ENCODE results near the gene ST7. TPM values are rescaled to one million over a fixed set of nuclear protein-coding genes. Genes with fewer than 3 reads are reported as not detected.
A peak's percentile ranks its signal among the peaks of the same experiment; 100 is the strongest.

The ST7 gene
- total RNA-seq, 1 experiment from 2014 or later, result 26.8 TPM

DNA sequence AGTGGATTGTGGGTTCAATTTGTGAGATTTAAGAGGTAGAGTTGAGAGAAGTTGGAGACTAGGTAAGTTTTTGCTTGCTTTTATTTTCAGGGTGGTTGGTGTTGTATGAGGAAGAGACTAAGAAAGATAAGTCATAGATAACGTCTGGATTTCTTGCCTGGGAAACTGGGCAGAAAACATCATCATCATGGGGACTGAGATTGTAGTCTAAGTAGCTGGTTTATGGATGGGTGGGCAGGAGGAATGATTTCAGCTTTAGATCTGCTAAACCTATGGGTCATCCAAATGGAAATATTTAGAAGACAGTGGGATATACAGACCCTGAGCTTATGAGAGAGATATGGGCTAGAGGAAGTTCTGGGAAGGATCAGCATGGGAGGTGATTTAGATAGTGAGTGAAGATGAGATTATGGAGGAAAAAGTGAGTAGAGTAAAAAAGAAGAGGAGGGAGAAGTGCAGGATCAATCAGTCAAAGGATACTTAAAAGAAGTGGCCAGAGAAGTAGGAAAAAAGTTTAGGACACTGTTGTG, 199.8 kb downstream of the ST7 start:
- DNase-seq (ENCODE audit: low read depth), result no peak

DNA sequence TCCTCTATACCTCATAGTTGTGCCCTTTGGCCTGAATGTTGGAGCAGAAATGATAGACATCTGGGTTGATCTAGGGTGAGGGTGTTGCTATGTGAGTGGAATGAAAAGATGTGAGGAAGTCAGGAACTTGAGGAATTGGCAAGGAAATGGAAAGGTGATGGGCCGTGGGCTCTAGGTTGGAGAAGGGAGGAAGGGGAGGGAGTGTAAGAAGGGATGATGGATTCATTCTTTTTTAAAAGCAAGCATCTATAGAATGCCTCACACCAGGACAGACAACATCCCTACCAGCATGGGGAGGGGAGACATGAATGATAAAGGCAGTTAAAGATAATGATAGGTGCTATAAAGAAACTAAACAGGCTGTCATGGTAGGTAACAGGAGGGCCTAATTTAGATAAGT, 201.4 kb downstream of the ST7 start:
- DNase-seq (ENCODE audit: low read depth), result no peak

DNA sequence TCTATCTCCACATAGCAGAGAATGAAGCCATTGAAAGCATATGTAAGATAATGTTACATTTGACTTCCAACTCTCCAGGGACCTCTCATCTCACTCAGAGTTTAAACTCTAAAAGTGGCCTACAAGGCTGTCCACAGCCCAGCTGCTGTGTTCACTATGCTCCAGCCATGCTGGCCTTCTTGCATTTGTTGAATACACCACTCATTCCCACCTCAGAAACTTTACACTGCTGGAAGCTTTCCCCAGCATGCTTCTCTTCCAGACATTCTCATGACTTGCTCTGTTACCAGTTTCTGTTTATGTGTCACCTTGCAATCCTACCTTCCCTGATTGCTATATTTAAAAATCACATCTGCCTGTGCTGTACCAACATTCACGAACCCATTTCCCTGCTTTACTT, 202.4 kb downstream of the ST7 start:
- DNase-seq (ENCODE audit: low read depth), result no peak

DNA sequence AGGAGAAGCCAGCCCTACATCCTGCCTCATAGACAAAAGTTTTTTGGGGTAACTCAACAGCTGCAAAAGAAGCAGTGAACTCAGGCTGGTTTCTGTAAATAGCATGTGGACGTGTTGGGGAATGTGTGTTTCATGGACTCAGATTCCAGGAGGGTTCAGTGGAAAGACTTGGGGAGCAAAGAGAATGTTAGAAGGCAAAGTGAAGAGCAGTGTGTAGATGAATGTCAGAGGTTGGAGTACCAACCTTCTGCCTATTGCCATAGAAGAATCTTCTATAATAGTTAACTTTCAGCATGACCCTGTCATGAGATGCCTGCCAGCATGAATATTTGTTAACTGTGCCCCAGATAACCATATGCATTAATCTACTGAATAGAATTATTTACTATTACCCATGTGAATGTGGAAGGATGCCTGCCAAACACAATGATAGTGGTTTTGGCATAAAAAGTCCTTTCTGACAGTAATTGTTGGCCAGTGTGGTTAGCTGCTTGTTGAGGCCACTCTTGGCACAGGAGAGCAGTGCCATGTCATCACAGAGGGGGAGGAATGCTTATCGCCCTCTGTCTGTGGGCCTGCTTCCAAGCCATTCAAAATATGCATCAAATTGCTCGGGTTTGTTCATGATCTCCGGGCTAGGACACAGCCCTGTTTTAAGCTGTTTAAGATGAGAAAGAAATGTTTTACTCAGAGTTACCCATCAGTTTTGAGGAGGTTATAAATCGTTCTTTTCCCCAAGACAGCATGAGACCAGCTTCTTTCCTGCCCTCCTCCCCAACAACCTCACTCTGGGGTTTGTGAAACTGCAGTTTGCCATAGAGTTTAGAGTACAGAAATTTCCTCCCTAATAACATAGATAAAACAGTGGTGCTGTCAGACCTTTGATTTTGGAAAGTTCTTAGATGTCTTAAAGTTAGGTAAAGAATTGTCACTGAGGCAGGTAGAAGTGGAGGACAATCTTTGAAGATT, 204.2 kb downstream of the ST7 start:
- peak; percentile 95 for DNase-seq (ENCODE audit: low read depth)

DNA sequence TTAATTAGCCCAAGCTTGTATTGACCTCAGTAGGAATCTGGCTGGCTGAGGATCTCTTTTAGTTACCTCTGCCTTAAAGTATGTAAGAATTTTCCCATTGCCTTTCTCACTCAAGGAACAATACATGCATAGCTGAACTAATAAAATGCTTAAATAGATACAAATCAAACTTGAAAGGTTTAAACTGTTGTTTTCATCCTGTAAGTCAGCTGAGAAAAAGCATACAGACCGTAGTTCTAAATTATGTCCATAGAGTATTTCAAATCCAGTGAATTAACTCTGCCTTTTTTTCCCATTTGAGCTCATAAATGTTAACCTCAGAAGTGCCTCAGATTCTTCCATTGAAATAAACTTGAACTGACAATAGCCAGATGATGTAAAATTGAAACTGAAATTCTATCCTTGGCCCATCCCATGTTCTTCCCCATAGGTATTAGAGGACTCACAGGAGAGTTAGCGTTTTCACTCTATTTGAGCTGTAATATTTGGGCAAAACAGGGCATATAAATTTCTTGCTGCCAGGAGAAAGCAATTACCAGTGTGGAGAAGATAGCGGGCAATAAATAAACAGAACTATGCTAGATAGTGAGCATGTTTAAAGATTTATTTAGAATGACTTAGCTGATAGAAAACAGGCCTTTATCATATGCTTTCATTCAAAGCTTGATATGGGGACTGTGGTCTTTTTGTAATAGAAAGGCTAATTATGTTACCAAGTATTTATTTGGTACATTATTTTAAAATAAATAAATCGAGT, 205.8 kb downstream of the ST7 start:
- no peak for DNase-seq (ENCODE audit: low read depth)

DNA sequence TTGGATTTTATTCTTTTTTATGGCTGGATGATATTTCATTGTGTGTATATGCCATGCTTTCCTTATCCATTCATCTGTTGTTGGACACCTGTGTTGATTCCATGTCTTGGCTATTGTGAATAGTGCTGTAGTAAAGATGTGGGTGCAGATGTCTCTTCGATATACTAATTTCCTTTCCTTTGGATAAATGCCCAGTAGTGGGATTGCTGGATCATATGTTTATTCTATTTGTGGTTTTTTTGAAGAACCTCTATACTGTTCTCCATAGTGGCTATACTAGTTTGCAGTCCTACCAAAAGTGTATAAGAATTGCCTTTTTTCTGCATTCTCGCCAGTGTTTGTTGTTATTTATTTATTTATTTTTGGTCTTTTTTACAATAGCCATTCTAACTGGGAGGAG, 209.8 kb downstream of the ST7 start:
- DNase-seq (ENCODE audit: low read depth), result peak; percentile 41

DNA sequence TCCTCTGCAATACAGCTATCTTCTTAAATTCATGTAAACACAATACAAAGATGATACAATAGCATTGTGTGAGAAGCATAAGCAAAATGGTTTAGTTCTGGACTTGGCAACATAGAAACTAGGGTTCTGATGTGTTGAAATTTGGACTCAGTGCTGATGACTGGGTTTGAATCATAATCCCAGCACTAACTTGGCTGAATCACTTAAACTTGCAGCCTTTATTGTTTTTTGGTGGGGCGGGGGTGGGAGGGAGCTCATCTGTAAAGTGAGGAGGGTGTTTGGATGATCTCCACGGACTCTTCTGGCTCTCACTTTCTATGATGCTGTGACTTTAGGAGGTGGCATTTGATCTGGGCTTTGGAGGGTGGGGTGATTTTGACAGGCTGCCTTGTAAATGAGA, 211.3 kb downstream of the ST7 start:
- DNase-seq (ENCODE audit: low read depth), result peak; percentile 5

DNA sequence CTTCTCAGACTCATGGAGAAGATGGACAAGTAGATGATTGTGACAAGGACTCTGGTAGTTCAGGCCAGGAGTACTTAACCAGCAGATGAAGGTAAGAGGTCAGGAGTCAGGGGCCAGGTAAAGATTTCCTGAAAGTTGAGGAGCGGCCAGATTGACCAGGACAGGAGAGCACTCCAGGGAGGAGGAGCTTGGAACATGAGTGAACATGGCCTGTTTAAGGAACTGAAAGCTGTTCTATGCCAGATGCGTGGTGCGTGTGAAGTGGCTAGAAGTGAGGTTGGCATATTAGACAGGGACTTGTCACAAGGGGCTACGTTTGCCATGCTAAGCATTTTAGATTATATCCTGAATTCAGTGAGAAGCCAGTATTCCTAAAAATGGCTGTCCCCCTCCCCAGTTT, 212.4 kb downstream of the ST7 start:
- no peak for DNase-seq (ENCODE audit: low read depth)

DNA sequence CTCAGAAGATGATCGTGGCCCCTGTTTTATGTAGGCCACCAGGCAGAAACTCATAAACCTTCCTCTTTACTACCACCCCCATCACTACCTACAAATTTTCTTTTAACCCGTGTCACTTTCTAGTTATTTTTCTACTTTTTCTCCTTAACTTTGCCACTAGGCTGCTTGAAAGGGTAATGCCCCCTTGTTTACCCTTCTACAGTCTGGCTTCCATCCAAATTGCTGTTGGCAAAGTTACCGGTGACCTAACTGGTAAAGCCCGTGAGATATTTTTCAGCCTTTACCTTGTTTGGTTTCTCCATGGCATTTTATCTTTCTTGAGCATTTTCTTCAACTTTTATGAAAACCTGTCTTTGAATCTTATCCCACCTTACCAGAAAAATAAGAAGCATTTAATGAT, 216.6 kb downstream of the ST7 start:
- DNase-seq (ENCODE audit: low read depth), result peak; percentile 40

DNA sequence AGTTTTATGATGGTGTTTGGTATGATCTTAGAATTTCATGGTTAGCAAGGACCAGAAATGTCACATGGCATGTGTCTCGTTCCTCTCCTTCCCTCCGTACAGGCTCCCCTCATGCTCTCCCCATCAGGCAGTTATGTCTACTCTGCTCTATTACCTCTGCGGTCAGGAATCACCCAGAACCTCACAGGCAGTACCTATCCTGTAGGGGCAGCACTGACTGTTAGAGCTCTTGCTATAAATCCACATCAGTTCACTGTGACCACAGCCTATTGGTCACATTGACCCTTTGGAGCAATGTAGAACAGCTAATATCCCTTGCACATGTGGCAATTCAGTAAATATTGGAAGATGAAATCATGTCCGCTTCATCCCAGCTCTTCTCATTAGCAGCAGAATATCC, 217.8 kb downstream of the ST7 start:
- no peak for DNase-seq (ENCODE audit: low read depth)

DNA sequence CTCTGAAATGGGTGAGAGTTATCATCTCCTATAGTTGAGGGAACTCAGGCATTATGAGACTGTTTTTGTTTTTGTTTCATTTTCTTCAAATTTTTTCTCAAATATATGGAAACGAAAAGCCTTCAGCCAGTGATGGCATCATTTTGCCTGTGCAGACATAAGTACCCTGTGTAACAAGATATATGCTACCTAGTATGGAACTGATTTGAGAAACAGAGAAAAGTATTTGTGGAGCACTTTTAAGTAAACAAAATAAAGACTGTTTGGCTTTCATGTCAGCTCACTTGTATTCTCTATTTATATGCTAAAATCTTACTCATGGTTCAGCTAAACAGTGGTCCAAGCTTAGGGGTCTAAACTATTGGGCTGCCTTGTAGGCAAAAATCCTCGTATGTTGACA, 219.0 kb downstream of the ST7 start:
- DNase-seq (ENCODE audit: low read depth), result no peak

DNA sequence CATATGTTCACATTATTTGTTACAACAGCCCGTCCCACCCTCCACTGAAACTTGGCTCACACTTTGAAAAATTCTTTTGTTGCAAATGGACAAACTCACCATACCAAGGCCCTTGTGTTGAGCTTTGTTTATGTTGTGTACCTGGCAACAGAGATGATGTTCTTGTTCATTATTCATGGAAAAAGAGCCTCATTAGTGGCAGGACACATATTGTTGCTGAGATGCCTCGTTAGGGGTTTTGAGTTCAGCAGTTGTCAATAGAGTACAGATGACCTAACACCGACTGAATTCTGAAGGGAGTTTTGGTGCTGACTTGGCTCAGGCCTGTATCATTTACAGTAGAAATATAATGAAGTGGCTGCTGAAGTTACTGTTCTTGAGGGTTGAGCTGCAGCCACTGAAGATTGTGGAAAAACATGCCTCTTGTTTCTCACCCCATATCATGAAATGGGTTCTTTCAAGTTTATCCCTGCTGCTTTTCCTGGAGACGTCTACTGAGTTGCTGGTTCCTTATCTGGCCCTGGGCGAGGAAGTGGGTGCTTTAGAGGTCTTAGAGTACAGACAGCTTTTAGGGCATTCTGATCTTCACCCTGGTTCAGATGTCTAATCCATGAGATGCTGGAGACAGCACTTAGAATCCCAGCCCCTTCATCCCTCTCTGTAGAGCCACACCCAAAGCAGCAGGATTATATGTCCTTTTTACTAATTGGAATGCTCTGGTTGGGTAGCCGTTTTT, 219.9 kb downstream of the ST7 start:
- no peak for DNase-seq (ENCODE audit: low read depth)

DNA sequence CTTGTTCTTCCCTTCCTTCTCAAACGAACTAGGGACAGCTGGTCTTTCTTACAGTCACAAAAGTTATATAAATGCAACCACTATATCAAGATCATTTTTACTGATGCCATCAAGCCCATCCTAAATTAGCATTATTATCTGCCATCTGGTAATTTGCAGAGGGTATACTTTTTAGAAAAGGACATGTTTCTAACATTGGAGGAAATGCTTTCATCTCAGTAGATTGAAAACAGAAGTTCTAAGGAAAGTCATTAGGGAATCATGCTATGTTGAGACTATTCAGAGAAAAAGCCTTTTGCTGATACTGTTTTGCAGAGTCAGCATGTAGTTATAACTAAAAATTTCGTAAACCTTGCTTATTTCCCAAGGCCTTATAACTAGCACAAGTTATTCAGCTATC, 222.9 kb downstream of the ST7 start:
- DNase-seq (ENCODE audit: low read depth), result no peak

DNA sequence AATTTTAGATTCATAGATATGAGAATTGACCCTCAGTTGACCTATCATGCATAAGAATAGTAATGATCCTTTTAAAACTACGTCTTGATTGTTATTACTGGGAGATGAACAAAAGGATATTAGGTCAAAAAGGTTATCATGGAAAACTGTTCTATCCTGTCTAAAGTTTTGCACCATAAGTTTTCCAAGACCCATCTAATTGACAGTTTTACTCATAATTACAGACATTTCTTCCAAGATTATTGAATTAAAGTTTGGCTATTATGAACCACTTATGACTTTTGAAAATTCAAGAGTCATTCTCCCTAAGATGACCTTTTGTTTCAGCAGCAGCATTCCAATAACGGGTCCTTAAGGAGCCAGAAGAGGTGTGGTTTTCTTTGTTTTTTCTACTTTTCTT, 225.3 kb downstream of the ST7 start:
- DNase-seq (ENCODE audit: low read depth), result no peak

DNA sequence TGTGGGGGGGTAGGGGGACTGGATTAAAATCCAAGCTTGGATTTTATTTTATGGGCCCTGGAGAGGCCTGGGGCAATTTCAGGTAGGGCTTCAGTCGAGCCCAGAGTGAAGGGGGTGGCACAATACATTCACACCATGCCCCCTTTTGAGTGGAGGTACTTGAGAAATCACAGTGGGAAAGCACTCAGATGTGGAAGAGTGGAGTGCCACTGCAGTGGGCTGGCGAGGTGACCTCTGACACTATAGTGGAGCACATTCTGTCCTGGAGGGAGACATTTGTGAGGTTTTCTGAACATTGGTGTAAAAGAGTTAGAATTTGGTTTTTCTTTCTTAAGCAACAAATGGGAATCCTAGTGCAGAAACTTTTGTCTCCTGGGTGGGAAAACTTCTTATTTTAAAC, 226.4 kb downstream of the ST7 start:
- no peak for DNase-seq (ENCODE audit: low read depth)

DNA sequence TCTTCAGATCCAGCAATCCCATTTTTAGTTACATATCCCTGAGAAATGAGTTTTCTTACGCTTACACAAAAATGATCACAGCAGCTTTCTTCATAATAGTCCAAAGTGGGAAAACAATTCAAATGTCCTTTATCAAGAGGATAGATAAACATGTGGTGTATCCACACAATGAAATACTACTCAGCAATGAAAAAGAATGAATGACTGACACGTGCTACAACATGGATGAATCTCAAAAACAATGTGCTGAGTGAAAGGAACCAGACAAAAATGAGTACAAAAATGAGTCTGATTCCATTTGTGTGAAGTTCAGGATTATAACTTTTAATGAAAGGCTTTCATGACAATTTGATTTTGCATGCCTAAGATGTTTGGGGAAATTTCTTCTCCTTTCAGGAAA, 230.4 kb downstream of the ST7 start:
- DNase-seq (ENCODE audit: low read depth), result no peak

DNA sequence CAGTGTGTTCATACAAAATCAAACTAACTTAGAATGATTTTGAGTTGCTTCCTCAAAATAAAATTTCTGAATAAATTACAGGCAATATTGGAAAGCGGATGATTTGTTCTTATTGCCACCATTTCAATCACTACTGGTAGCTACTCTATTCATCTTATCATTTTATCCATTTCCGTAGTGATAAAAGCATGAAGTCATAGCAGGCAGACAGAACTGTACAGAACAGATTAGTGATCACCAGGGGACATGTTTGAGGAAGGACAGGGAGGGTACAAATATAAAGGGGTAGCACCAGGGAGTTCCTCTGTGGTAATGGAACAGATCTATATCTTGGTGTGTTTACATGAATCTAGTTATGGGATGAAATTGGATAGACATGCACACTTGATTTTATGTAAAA, 231.1 kb downstream of the ST7 start:
- no peak for DNase-seq (ENCODE audit: low read depth)

DNA sequence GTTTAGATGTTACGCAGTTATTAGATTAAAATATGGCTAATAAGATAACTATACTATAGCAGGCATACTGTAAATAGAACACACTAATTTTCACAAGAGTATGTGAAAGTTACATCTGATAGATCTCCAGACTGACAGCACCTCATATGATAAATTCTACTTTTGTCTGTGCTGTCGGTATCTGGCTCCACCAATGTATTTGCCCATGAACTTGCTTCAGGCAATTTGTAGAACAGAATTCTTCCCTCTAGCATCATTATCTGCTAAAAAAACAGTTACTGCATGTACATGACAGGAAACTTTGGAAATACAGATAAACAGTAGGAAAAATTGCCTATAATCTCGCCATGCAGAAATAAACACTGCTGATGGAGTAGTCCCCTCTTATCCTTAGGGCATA, 231.8 kb downstream of the ST7 start:
- no peak for DNase-seq (ENCODE audit: low read depth)

DNA sequence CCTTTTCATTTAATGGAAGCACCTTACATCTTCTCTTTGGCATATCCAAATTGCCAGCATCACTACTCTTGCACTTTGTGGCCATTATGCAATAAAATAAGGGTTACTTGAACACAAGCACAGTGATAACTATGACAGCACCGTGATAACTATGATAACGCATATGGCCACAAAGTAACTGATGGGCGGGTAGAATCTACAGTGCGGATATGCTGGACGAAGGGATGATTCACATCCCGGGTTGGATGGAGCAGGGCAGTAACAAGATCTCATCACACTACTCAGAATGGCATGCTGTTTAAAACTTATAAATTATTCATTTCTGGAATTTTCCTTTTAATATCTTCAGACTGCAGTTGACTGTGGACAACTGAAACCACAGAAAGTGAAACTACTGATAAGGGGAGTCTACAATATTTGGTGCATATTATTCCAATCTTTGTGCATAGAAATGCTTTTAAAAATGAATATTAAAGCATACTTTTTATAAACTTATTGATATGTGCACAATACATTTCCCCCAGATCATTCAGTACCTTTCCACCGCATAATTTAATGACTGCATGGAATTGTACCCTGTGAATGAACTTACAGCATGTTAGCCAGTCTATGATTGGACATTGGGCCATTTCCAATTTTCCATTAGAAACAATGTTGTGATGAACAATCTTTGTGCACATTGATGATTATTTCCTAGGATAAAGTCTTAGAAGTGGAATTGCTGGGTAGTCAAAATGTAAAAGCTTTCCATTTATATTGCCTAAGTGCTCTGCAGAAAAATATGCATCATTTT, 233.1 kb downstream of the ST7 start:
- DNase-seq (ENCODE audit: low read depth), result peak; percentile 67

DNA sequence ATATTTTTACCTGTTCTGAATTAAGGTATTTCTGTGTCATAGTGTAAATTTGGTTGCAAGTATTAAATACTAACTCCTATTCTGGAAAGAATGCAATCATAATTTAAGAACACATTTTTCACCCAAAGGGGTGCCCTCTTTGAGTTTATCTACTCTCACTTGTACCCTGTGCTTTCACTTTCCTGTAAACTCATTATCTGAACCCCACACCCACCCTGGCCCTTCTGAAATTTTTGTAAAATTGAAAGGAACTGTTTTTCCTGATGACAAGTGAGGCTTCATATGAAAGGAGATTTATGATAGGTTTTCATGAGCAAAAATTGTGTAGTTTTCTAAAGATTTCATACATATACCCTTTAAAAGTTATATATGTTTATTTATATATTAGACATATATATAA, 235.1 kb downstream of the ST7 start:
- no peak for DNase-seq (ENCODE audit: low read depth)

DNA sequence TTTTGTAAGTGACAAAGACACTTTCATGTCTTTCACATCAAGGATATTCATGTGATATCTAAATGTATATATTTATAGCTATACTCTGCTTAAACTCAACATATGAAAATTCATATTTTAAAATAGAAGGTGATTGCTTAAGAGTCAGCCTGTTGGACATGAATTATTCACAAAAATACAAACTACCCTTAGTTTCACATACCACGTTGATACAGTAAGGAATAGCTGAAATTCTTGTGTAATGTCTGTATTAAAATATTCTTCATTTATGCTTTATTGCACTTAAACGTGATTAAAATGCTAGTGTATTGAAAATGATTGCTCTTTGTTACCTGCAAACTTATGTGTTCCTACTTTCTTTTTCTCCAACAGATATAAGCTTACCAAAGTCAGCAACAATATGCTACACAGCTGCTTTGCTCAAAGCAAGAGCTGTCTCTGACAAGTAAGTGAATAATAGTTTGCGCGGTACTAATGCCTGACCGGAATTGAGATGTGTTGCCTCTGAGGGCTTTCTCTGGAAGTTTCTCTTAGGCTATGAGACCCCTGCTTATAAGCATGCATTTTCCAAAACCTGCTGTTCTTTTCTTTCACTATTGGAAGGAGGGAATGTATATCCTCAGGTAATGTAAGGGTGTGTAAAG, 235.8 kb downstream of the ST7 start:
- DNase-seq (ENCODE audit: low read depth), result no peak
